Heart right ventricle (tissue), 16 donors: ENCODE results near the gene SEC61B. TPM values are rescaled to one million over a fixed set of nuclear protein-coding genes. Genes with fewer than 3 reads are reported as not detected.
A peak's percentile ranks its signal among the peaks of the same experiment; 100 is the strongest.

Experiments
- ATAC-seq, 8 donors: fragments of 200-7000 bp; cut with Tn5 transposase; one replicate each; pipeline ENCODE4 v1.9.1; 2020; ENCODE audit warnings: mild to moderate bottlenecking in 8 of 8, moderate library complexity in 8 of 8, moderate number of reproducible peaks in 1 of 8
- DNase-seq, 2 donors: peaks; one replicate each; pipeline ENCODE4 v3.0.0-alpha.2; 2020
- H3K27ac ChIP-seq, 10 donors: fragments of 200-600 bp; sonication (generic) in 2 of 10; one replicate each; pipeline versions ENCODE4 v1.5.0 to v1.8.0; 2020 to 2022; ENCODE audit warnings: mild to moderate bottlenecking in 3 of 10
- H3K27me3 ChIP-seq, 7 donors: fragments of 200-600 bp; one replicate each; pipeline ENCODE4 v1.8.0; 2021 to 2022; ENCODE audit warnings: mild to moderate bottlenecking in 2 of 7
- H3K36me3 ChIP-seq, 9 donors: fragments of 200-600 bp; sonication (generic) in 1 of 9; one replicate each; pipeline versions ENCODE4 v1.5.0 to v1.8.0; 2020 to 2022; ENCODE audit warnings: mild to moderate bottlenecking in 2 of 9
- H3K4me1 ChIP-seq, 9 donors: fragments of 200-600 bp; sonication (generic) in 1 of 9; one replicate each; pipeline versions ENCODE4 v1.5.0 to v1.8.0; 2020 to 2022; ENCODE audit warnings: mild to moderate bottlenecking in 4 of 9
- H3K4me3 ChIP-seq, 10 donors: fragments of 200-600 bp; sonication (generic) in 2 of 10; one replicate each; pipeline versions ENCODE4 v1.5.0 to v1.8.0; 2020 to 2022; ENCODE audit warnings: mild to moderate bottlenecking in 7 of 10, moderate library complexity in 2 of 10
- H3K9me3 ChIP-seq, 11 donors: fragments of 200-600 bp in 10 of 11; sonication (generic) in 2 of 11; one replicate each; pipeline versions ENCODE4 v1.5.0 to v1.8.0; 2013 to 2022; ENCODE audit warnings: mild to moderate bottlenecking in 2 of 11, control low read depth in 1 of 11, moderate library complexity in 1 of 11
- CTCF ChIP-seq, 9 donors: fragments of 200-600 bp; sonication (generic) in 2 of 9; IDR thresholded peaks; one replicate each; pipeline versions ENCODE4 v1.5.0 to v1.8.0; 2021 to 2022; ENCODE audit warnings: antibody characterized with exemption in 9 of 9, mild to moderate bottlenecking in 5 of 9, moderate library complexity in 1 of 9
- WGBS, 2 donors: extraction: QIAGEN DNeasy Blood & Tissue Kit; methylation state at CpG; one replicate each; pipeline ENCODE4 v1.1.7; 2013; ENCODE audit warnings: inconsistent platforms in 1 of 2; 5-methylcytosine and 5-hydroxymethylcytosine counted together
- intact Hi-C, 10 donors: fragments of 100-400 bp; cut with DNase I; formaldehyde crosslinking; loops; one replicate each; pipeline versions ENCODE4 v1.11.1 to v1.14.2; 2022
- polyA plus RNA-seq, 2 donors: library from polyadenylated mRNA; stranded (reverse); fragments of 200-250 nt; gene quantifications; one replicate each; pipeline ENCODE4 v1.2.3, GENCODE V29; 2013
- total RNA-seq, 10 donors: library from RNA; stranded (reverse); fragmentation: NEBNext Ultra II Directional in 3 of 10; extraction: Animal tissue kit (Norgen Biotek cat#: 25700) in 3 of 10; gene quantifications; one replicate each; pipeline versions ENCODE4 v1.2.1 to v1.2.4, GENCODE V29; 2021 to 2023
- donor health status: Arrhythmogenic right ventricular cardiomyopathy.
- donor health status: ischemic (EF 13 %, LVEDD 7.1; RV severe dilation, severe dysfunction).
- donor health status: healthy with polysubstance abuse.
- donor health status: DM: no; HTN: yes; CAD: no.
- donor health status: DM: no; HTN: no; CAD: no.
- donor health status: ischemic (EF 25% LVEDD 6.9; RV normal size, moderate dysfunction).
- donor health status: ischemic (EF 25% LVEDD 5.7; RV mildly dilated, moderate dysfunction).
- donor health status: healthy.
- donor health status: DM: yes; HTN: yes; CAD: no.
- donor health status: Ischemic cardiomyopathy.
- donor health status: ischemic (EF 35%, LVEDD 5.7; RV mildly dilated, moderate dysfunction).
- donor health status: nonischemic (EF 11% LVEDD 7.7; RV severe dilation, severe dysfunction).
- donor health status: DM: yes; HTN: yes; CAD: no.
- donor health status: PGD.
- donor health status: ischemic (EF 29% LVEDD 5.4; RV normal size, mild dysfunction).
- donor health status: nonischemic (EF 23%, LVEDD 6.1; RV moderate dilation, normal function).

SEC61B gene
- total and polyA plus RNA-seq, 12 donors, result 24.1 to 177 (median 37.4) TPM

- intact Hi-C loops, result no loop called here
These were observed 31.8 kb downstream of the SEC61B start for GRCh38 chr9:99253772-99254431.

GRCh38 chr9:99255651-99256050, 33.6 kb downstream of the SEC61B start:
- peaks cover 0 to 37% (median 18%) of the 10 kb centered on the region in 9 donors for H3K4me1 ChIP-seq
- H3K27me3 ChIP-seq, result no peaks in the 10 kb centered on the region
- no peaks in the 10 kb centered on the region for H3K9me3 ChIP-seq
- H3K36me3 ChIP-seq, result no peaks in the 10 kb centered on the region
- H3K4me3 ChIP-seq, result no peak overlapping the region
- no peak for DNase-seq
- H3K27ac ChIP-seq, result peak overlapping the region in 1 of 10 donors; percentile 11
- no peak for ATAC-seq
- TF ChIP-seq CTCF (IDR thresholded peaks at IDR 0.05), result no peak
- whole genome bisulfite sequencing, 2 donors, result 25 to 41% methylated on average over 1 of the region's 1 CpG
- intact Hi-C loops, result no loop called here

More at GRCh38 chr9:99253772-99254431, 31.8 kb downstream of the SEC61B start:
- WGBS, 2 donors, result 80 to 83% methylated on average over 15 of the region's 15 CpGs
- no peak for ATAC-seq
- Histone ChIP-seq H3K27ac (peak overlapping the region in 1 of 10 donors; percentile 14), H3K4me3 (no peak overlapping the region), H3K27me3 (no peaks in the 10 kb centered on the region), H3K4me1 (peaks cover 0 to 23% (median 7%) of the 10 kb centered on the region in 9 donors), H3K36me3 (no peaks in the 10 kb centered on the region), H3K9me3 (no peaks in the 10 kb centered on the region)
- TF ChIP-seq CTCF (IDR thresholded peaks at IDR 0.05), result no peak
- no peak for DNase-seq

- DNase-seq (no peak), ATAC-seq (no peak)
- Histone ChIP-seq H3K4me3 (no peak overlapping the region), H3K27me3 (no peaks in the 10 kb centered on the region), H3K4me1 (peaks cover 0 to 37% (median 18%) of the 10 kb centered on the region in 9 donors), H3K36me3 (no peaks in the 10 kb centered on the region), H3K27ac (peak overlapping the region in 7 of 10 donors; percentile 36 to 86 (median 80)), H3K9me3 (no peaks in the 10 kb centered on the region)
- intact Hi-C loops, result no loop called here
- 81 to 87% methylated on average over 8 of the region's 8 CpGs for WGBS, 2 donors
- no peak for TF ChIP-seq CTCF (IDR thresholded peaks at IDR 0.05)
These were observed 35.8 kb downstream of the SEC61B start for GRCh38 chr9:99257723-99258389.

GRCh38 chr9:99259231-99259918, 37.3 kb downstream of the SEC61B start:
- ATAC-seq (peak; percentile 93 to 98 (median 95)), DNase-seq (peak; percentile 85 to 87)
- 5 to 6% methylated on average over 27 of the region's 27 CpGs for WGBS, 2 donors
- Histone ChIP-seq H3K27ac (peak overlapping the region; percentile 17 to 86 (median 79)), H3K9me3 (no peaks in the 10 kb centered on the region), H3K27me3 (no peaks in the 10 kb centered on the region), H3K4me1 (peaks cover 0 to 37% (median 18%) of the 10 kb centered on the region in 9 donors), H3K4me3 (peak overlapping the region in 9 of 10 donors; percentile 10 to 57 (median 47)), H3K36me3 (no peaks in the 10 kb centered on the region)
- intact Hi-C loops, result no loop called here
- TF ChIP-seq CTCF (IDR thresholded peaks at IDR 0.05), result no peak
